PC-9 (cell line): Measurements from ENCODE around the gene XRCC6. TPM values are rescaled to one million over a fixed set of nuclear protein-coding genes. Genes with fewer than 3 reads are reported as not detected.

Experiments used
- BruUV-seq: library from RNA; stranded (reverse); fragments of 400-500 nt; replicated peaks from 2 replicates; lab custom pipeline; 2021; lab: Mats Ljungman, UMichigan
- CTCF ChIA-PET: fragments of 300-600 bp; sonication (Branson Sonifier 250); formaldehyde crosslinking; loops from one replicate; lab custom pipeline; 2022; ENCODE audit warnings: antibody characterized with exemption; lab: Charles Lee
- POLR2A ChIA-PET: fragments of 300-600 bp; sonication (Branson Sonifier 250); formaldehyde crosslinking; loops from one replicate; lab custom pipeline; 2022; ENCODE audit warnings: antibody characterized with exemption; ENCODE audit not compliant: unreplicated experiment; lab: Charles Lee
- DNase-seq, 2 experiments: peaks; one replicate each; pipeline versions ENCODE4 v3.0.0 to v3.0.0-alpha.2; 2015 to 2022; ENCODE audit warnings: mixed read lengths in 1 of 2
- H2AFZ ChIP-seq: fragments of 200-600 bp; sonication (generic); 2 replicates; pipeline ENCODE4 v1.8.1; 2017; ENCODE audit warnings: antibody characterized with exemption
- H3F3A ChIP-seq: fragments of 200-600 bp; sonication (generic); 2 replicates; pipeline ENCODE4 v1.8.1; 2017; ENCODE audit warnings: antibody characterized with exemption, mild to moderate bottlenecking, low read depth; ENCODE audit not compliant: insufficient read depth
- H3K27ac ChIP-seq: fragments of 200-600 bp; sonication (generic); 2 replicates; pipeline ENCODE4 v1.6.1; 2016; ENCODE audit warnings: mixed run types
- H3K27me3 ChIP-seq: fragments of 200-600 bp; sonication (generic); 2 replicates; pipeline ENCODE4 v1.6.1; 2016; ENCODE audit warnings: low read depth, mixed run types; ENCODE audit not compliant: insufficient read depth
- H3K36me3 ChIP-seq: fragments of 200-600 bp; sonication (generic); 2 replicates; pipeline ENCODE4 v1.6.1; 2016; ENCODE audit warnings: low read depth, mixed run types
- H3K4me1 ChIP-seq: fragments of 200-600 bp; sonication (generic); replicated peaks from 2 replicates; pipeline ENCODE4 v1.6.1; 2016; ENCODE audit warnings: mixed run types; ENCODE audit not compliant: insufficient read depth
- H3K4me2 ChIP-seq: fragments of 200-600 bp; sonication (generic); 2 replicates; pipeline ENCODE4 v1.6.1; 2017; ENCODE audit warnings: mixed run types
- H3K4me3 ChIP-seq: fragments of 200-600 bp; sonication (generic); 2 replicates; pipeline ENCODE4 v1.6.1; 2016; ENCODE audit warnings: mixed run types
- H3K79me2 ChIP-seq: fragments of 200-600 bp; sonication (generic); 2 replicates; pipeline ENCODE4 v1.6.1; 2017; ENCODE audit warnings: low read depth, mixed run types
- H3K9me2 ChIP-seq: fragments of 200-600 bp; sonication (generic); 2 replicates; pipeline ENCODE4 v1.8.1; 2017; ENCODE audit warnings: mild to moderate bottlenecking; ENCODE audit not compliant: insufficient read depth
- H3K9me3 ChIP-seq: fragments of 200-600 bp; sonication (generic); 2 replicates; pipeline ENCODE4 v1.8.1; 2016; ENCODE audit warnings: low read depth; ENCODE audit not compliant: insufficient read depth
- H4K20me1 ChIP-seq: fragments of 200-600 bp; sonication (generic); 2 replicates; pipeline ENCODE4 v1.8.1; 2017; ENCODE audit not compliant: insufficient read depth
- CTCF ChIP-seq: fragments of 200-600 bp; sonication (generic); conservative IDR thresholded peaks from 2 replicates; pipeline ENCODE4 v1.6.1; 2017; ENCODE audit warnings: mixed run types, antibody characterized with exemption, mild to moderate bottlenecking, moderate library complexity
- EZH2 ChIP-seq: fragments of 200-600 bp; sonication (generic); IDR thresholded peaks from 2 replicates; pipeline ENCODE4 v1.8.0; 2017; ENCODE audit warnings: antibody characterized with exemption, low read depth
- intact Hi-C: fragments of 100-400 bp; cut with micrococcal nuclease; formaldehyde crosslinking; loops from one replicate; pipeline ENCODE4 v1.10.0; 2022; ENCODE audit not compliant: unreplicated experiment
- total RNA-seq: library from RNA; stranded (reverse); gene quantifications from 2 replicates; pipeline ENCODE4 v1.2.3, GENCODE V29; 2021

XRCC6 gene
- total RNA-seq, 1 experiment from 2014 or later = 486 TPM

DNA sequence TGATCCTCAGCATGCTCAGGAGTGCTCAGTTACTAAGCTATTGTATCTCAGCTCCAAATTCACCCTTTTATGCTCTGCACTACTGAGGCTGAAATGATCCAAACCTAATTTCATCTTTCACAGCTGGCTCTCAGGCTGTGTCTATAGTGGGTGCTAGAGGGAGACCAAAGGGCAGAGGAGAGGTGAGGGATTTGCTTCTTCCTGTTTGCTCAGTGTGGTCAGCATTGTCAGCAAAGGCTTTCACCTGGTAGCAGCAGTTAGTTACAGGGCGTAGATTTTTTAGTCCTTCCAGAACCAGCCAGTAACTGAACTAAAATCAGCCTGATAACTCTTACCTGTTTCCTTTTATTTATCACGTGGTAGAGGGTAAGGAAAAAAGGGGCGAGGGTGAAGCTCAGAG, 33.2 kb downstream of the XRCC6 start:
- no peak for DNase-seq
- TF ChIP-seq CTCF = no peak
- no peak for TF ChIP-seq EZH2
- Histone ChIP-seq H3K36me3 (peaks cover 81% of the 10 kb centered on the region), H3F3A (peaks cover 64% of the 10 kb centered on the region), H3K4me2 (no peak overlapping the region), H3K4me1 (no peaks in the 10 kb centered on the region), H3K27ac (no peak overlapping the region), H4K20me1 (peaks cover 19% of the 10 kb centered on the region), H3K4me3 (no peak overlapping the region), H3K79me2 (no peaks in the 10 kb centered on the region), H3K9me2 (no peaks in the 10 kb centered on the region), H3K27me3 (no peaks in the 10 kb centered on the region), H3K9me3 (no peaks in the 10 kb centered on the region), H2AFZ (no peak overlapping the region)
- intact Hi-C loops = no loop called here
- BruUV-seq = no TSS peak
- CTCF ChIA-PET = interaction anchor here (0.5 kb wide), 1 partner anchor 430 kb away, joined by 4 read pairs; no protein-coding TSS in a partner anchor
- POLR2A ChIA-PET = no interaction called here

DNA sequence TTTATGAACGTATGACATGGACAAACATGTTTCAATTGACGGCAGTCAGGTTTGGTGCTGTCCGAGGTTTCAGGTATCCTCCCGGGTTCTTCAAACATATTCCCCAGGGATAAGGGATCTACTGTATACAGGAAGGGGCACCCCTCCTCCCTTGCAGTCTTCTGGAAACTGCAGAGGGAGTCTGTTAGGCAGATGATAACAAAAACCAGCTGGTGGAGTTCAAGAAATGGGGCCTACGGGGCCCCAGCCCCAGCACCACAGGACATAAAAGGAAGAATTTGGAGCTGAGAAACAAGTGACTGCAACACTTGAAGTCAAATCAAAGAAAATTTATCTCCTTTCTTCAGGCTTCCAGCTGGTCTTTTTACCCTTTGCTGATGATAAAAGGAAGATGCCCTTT, 35.5 kb downstream of the XRCC6 start:
- POLR2A ChIA-PET = no interaction called here
- no peak overlapping the region for H3K27ac ChIP-seq
- no TSS peak for BruUV-seq
- H4K20me1 ChIP-seq = peaks cover 10% of the 10 kb centered on the region
- no peak overlapping the region for H3K4me2 ChIP-seq
- peaks cover 89% of the 10 kb centered on the region for H3K36me3 ChIP-seq
- no peaks in the 10 kb centered on the region for H3K4me1 ChIP-seq
- no peak overlapping the region for H2AFZ ChIP-seq
- intact Hi-C loops = no loop called here
- H3K9me2 ChIP-seq = no peaks in the 10 kb centered on the region
- no peaks in the 10 kb centered on the region for H3K27me3 ChIP-seq
- no peaks in the 10 kb centered on the region for H3K79me2 ChIP-seq
- H3K4me3 ChIP-seq = no peak overlapping the region
- peaks cover 70% of the 10 kb centered on the region for H3F3A ChIP-seq
- no peak for DNase-seq
- H3K9me3 ChIP-seq = no peaks in the 10 kb centered on the region
- TF ChIP-seq EZH2 = no peak
- no peak for TF ChIP-seq CTCF
- CTCF ChIA-PET = interaction anchor here (0.7 kb wide), 1 partner anchor 113 kb away, joined by 4 read pairs; the partner anchor contains the start of gene POLR3H

GRCh38 chr22:41657709-41658108, 36.6 kb downstream of the XRCC6 start:
- BruUV-seq = no TSS peak
- H3K27me3 ChIP-seq = no peaks in the 10 kb centered on the region
- H3K27ac ChIP-seq = no peak overlapping the region
- TF ChIP-seq CTCF = no peak
- no peak for TF ChIP-seq EZH2
- H3K9me3 ChIP-seq = no peaks in the 10 kb centered on the region
- peaks cover 4% of the 10 kb centered on the region; the same call in 1 of the 2 replicates for H4K20me1 ChIP-seq
- peaks cover 70% of the 10 kb centered on the region; the same call in 1 of the 2 replicates for H3F3A ChIP-seq
- no peak overlapping the region for H3K4me2 ChIP-seq
- intact Hi-C loops = no loop called here
- no peak overlapping the region for H3K4me3 ChIP-seq
- H2AFZ ChIP-seq = no peak overlapping the region
- ChIA-PET POLR2A (interaction anchor here (0.6 kb wide), 1 partner anchor 1578 kb away, joined by 3 read pairs; no protein-coding TSS in a partner anchor), CTCF (no interaction called here)
- H3K4me1 ChIP-seq = no peaks in the 10 kb centered on the region
- no peaks in the 10 kb centered on the region for H3K9me2 ChIP-seq
- H3K79me2 ChIP-seq = no peaks in the 10 kb centered on the region
- H3K36me3 ChIP-seq = peaks cover 89% of the 10 kb centered on the region
- DNase-seq = no peak
